HepG2 (cell line): ENCODE results near the gene THBD. TPM values are rescaled to one million over a fixed set of nuclear protein-coding genes. Genes with fewer than 3 reads are reported as not detected.

Source experiments
- ATAC-seq: fragments of 200-7000 bp; cut with Tn5 transposase; 3 replicates; pipeline ENCODE4 v1.9.1; 2020; ENCODE audit warnings: mild to moderate bottlenecking, moderate library complexity
- BruUV-seq: library from RNA; stranded (reverse); fragments of 400-500 nt; replicated peaks from 2 replicates; lab custom pipeline; 2021; lab: Mats Ljungman, UMichigan
- CTCF ChIA-PET: fragments of 300-600 bp; formaldehyde crosslinking; extraction: SDS; loops from one replicate; lab custom pipeline; 2021; ENCODE audit warnings: low total read pairs, inconsistent platforms, low intra/inter-chr PET ratio; lab: Yijun Ruan, JAX
- POLR2A ChIA-PET: fragments of 350-600 bp; sonication (Branson Sonifier 250); formaldehyde crosslinking; loops from one replicate; lab custom pipeline; 2020; ENCODE audit warnings: antibody characterized with exemption, inconsistent platforms; lab: Yijun Ruan, JAX
- DNase-seq: peaks from one replicate; pipeline ENCODE4 v3.0.0-alpha.2; 2015; ENCODE audit warnings: low spot score
- FAIRE-seq: peaks from 3 replicates; lab custom pipeline; 2011; peaks lifted over from hg19 to GRCh38; lab: Jason Lieb, UNC
- H2AFZ ChIP-seq: one replicate; pipeline ENCODE4 v1.6.1; 2011; ENCODE audit warnings: low read length, inconsistent platforms
- H3K27ac ChIP-seq: fragments of 300-600 bp; 3 replicates; pipeline ENCODE4 v1.8.0; 2011; ENCODE audit warnings: mixed run types, mild to moderate bottlenecking, mixed read lengths, low read length, inconsistent platforms; ENCODE audit not compliant: insufficient read depth; ENCODE audit errors: extremely low read length
- H3K27me3 ChIP-seq, 2 experiments: fragments of 200-600 bp in 1 of 2; 2 replicates in 1 of 2; 3 replicates in 1 of 2; pipeline versions ENCODE4 v1.6.0 to v1.8.0; 2011; ENCODE audit warnings: low read length in 2 of 2, mild to moderate bottlenecking in 2 of 2, moderate library complexity in 2 of 2, inconsistent platforms in 1 of 2; ENCODE audit not compliant: insufficient read depth in 2 of 2, control insufficient read depth in 1 of 2
- H3K36me3 ChIP-seq, 2 experiments: fragments of 200-600 bp in 1 of 2; replicated peaks in 1 of 2; 2 replicates in 1 of 2; 3 replicates in 1 of 2; pipeline versions ENCODE4 v1.5.1 to v1.8.0; 2011; ENCODE audit warnings: low read length in 2 of 2, inconsistent platforms in 1 of 2; ENCODE audit not compliant: insufficient read depth in 2 of 2, control insufficient read depth in 1 of 2
- H3K4me1 ChIP-seq: 2 replicates; pipeline ENCODE4 v1.5.1; 2012; ENCODE audit warnings: low read length, inconsistent platforms; ENCODE audit not compliant: insufficient read depth
- H3K4me2 ChIP-seq: 2 replicates; pipeline ENCODE4 v1.6.0; 2011; ENCODE audit warnings: low read depth, low read length, inconsistent platforms
- H3K4me3 ChIP-seq, 3 experiments: fragments of 200-600 bp in 1 of 3; sonication (generic), shearing (Covaris generic) in 1 of 3; replicated peaks in 1 of 3; 2 replicates each; pipeline ENCODE4 v1.5.1; 2011 to 2016; ENCODE audit warnings: low read length in 3 of 3, inconsistent platforms in 2 of 3, low read depth in 2 of 3, mild to moderate bottlenecking in 2 of 3, control low read depth in 1 of 3, mixed read lengths in 1 of 3; ENCODE audit not compliant: insufficient read depth in 1 of 3
- H3K79me2 ChIP-seq: one replicate; pipeline ENCODE4 v1.6.1; 2011; ENCODE audit warnings: low read length, inconsistent platforms; ENCODE audit not compliant: insufficient read depth
- H3K9ac ChIP-seq: 2 replicates; pipeline ENCODE4 v1.6.0; 2011; ENCODE audit warnings: mild to moderate bottlenecking, low read depth, low read length, inconsistent platforms; ENCODE audit not compliant: insufficient read depth
- H3K9me3 ChIP-seq: 2 replicates; pipeline ENCODE4 v1.5.1; 2012; ENCODE audit warnings: mild to moderate bottlenecking, low read length
- H4K20me1 ChIP-seq: 2 replicates; pipeline ENCODE4 v1.6.0; 2011; ENCODE audit warnings: inconsistent platforms, mild to moderate bottlenecking, low read length, moderate library complexity; ENCODE audit not compliant: insufficient read depth
- KLF16 ChIP-seq, 2 experiments: sonication (generic) in 1 of 2; formaldehyde crosslinking in 1 of 2; IDR thresholded peaks; 2 replicates each; pipeline versions ENCODE4 v1.6.1 to v1.8.0; 2016 to 2023; ENCODE audit warnings: missing genetic modification reagents in 2 of 2, missing compliant biosample characterization in 1 of 2
- TAF1 ChIP-seq: sonication (generic); formaldehyde crosslinking; IDR thresholded peaks from 2 replicates; pipeline ENCODE4 v1.4.0; 2020; ENCODE audit warnings: missing genetic modification reagents
- ZFP62 ChIP-seq: sonication (generic); formaldehyde crosslinking; IDR thresholded peaks from 2 replicates; pipeline ENCODE4 v1.4.0; 2020; ENCODE audit warnings: missing genetic modification reagents
- ZFY ChIP-seq: sonication (generic); formaldehyde crosslinking; IDR thresholded peaks from 2 replicates; pipeline ENCODE4 v1.4.0; 2020; ENCODE audit warnings: missing genetic modification reagents
- WGBS: methylation state at CpG from one replicate; pipeline ENCODE4 v1.1.6; 2017; ENCODE audit warnings: low lambda C conversion rate; 5-methylcytosine and 5-hydroxymethylcytosine counted together
- in situ Hi-C: cut with HindIII; loops from 2 replicates; pipeline ENCODE4 v1.10.0; 2017; ENCODE audit warnings: low pct_unique_long_range_greater_than_20kb; ENCODE audit not compliant: extremely low pct_ligation_motif_present
- intact Hi-C: fragments of 100-400 bp; cut with micrococcal nuclease; formaldehyde crosslinking; loops from one replicate; pipeline ENCODE4 v1.10.0; 2022; ENCODE audit not compliant: unreplicated experiment
- polyA plus RNA-seq, 8 experiments: library from polyadenylated mRNA; depleted of rRNA in 3 of 8; stranded (reverse) in 7 of 8; unstranded in 1 of 8; fragments of >200 nt; fragmentation: Illumina TruSeq in 4 of 8; extraction: Trizol in 4 of 8; gene quantifications; 2 replicates each; pipeline versions ENCODE4 v1.2.1 to v1.2.3, GENCODE V29; 2011 to 2016; ENCODE audit warnings: low read depth in 4 of 8, missing spikeins in 1 of 8, mixed read lengths in 1 of 8; ENCODE audit not compliant: insufficient read depth in 1 of 8
- total RNA-seq, 5 experiments: library from RNA; depleted of rRNA; stranded (reverse); fragments of >200 nt; fragmentation: Illumina TruSeq; extraction: Trizol; gene quantifications; 2 replicates each; pipeline ENCODE4 v1.2.3, GENCODE V29; 2016; ENCODE audit warnings: low read depth in 1 of 5
- TF ChIP-seq, protein P1 (sequence below): sonication (generic); formaldehyde crosslinking; IDR thresholded peaks from 2 replicates; pipeline ENCODE4 v1.4.0; 2020; ENCODE audit warnings: missing genetic modification reagents
- TF ChIP-seq, protein P2 (sequence below): sonication (generic); formaldehyde crosslinking; IDR thresholded peaks from 2 replicates; pipeline ENCODE4 v1.5.1; 2020; ENCODE audit warnings: missing genetic modification reagents, mild to moderate bottlenecking, borderline replicate concordance

Gene THBD
- total and polyA plus RNA-seq, 2 of the 13 experiments (the other 11 are each of a cell fraction or from before 2014, with no cell fraction given): 0.03 TPM; not detected in 1

DNA sequence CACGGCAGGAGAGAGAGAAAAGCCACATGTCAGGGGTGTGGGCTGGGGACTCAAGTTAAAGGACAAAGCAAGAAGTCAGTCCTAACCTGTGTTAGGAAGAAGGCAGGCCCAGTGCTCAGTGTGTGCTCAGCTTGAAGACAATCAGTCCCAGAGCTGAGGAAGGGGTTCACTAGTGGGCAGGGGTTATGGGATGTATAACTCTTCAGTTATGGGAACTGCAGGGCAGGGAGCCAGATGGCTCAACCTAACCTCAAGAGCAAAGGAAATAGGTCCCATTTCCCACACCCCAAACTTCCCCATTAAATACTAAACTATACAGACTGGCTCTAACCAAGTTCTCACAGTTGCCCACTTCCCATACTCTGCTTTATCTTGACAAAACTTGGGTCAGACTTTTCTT, 21.8 kb downstream of the THBD start:
- POLR2A ChIA-PET: no interaction called here
- H3K27ac ChIP-seq: no peak overlapping the region
- H3K36me3 ChIP-seq: no peaks in the 10 kb centered on the region
- H3K4me2 ChIP-seq: no peak overlapping the region
- no peak for ATAC-seq
- intact Hi-C loops (no loop called here), in situ Hi-C loops (no loop called here)
- H3K79me2 ChIP-seq: no peaks in the 10 kb centered on the region
- DNase-seq: no peak
- CTCF ChIA-PET: no interaction called here
- BruUV-seq: no TSS peak
- TF ChIP-seq, protein P1, sequence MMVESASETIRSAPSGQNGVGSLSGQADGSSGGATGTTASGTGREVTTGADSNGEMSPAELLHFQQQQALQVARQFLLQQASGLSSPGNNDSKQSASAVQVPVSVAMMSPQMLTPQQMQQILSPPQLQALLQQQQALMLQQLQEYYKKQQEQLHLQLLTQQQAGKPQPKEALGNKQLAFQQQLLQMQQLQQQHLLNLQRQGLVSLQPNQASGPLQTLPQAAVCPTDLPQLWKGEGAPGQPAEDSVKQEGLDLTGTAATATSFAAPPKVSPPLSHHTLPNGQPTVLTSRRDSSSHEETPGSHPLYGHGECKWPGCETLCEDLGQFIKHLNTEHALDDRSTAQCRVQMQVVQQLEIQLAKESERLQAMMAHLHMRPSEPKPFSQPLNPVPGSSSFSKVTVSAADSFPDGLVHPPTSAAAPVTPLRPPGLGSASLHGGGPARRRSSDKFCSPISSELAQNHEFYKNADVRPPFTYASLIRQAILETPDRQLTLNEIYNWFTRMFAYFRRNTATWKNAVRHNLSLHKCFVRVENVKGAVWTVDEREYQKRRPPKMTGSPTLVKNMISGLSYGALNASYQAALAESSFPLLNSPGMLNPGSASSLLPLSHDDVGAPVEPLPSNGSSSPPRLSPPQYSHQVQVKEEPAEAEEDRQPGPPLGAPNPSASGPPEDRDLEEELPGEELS (CRISPR knock-in tag): no peak
- TF ChIP-seq TAF1 (CRISPR knock-in tag) (no peak), KLF16 (CRISPR knock-in tag; IDR thresholded peaks at IDR 0.05) (no peak), ZFP62 (CRISPR knock-in tag) (no peak), ZFY (CRISPR knock-in tag) (no peak)
- TF ChIP-seq, protein P2, sequence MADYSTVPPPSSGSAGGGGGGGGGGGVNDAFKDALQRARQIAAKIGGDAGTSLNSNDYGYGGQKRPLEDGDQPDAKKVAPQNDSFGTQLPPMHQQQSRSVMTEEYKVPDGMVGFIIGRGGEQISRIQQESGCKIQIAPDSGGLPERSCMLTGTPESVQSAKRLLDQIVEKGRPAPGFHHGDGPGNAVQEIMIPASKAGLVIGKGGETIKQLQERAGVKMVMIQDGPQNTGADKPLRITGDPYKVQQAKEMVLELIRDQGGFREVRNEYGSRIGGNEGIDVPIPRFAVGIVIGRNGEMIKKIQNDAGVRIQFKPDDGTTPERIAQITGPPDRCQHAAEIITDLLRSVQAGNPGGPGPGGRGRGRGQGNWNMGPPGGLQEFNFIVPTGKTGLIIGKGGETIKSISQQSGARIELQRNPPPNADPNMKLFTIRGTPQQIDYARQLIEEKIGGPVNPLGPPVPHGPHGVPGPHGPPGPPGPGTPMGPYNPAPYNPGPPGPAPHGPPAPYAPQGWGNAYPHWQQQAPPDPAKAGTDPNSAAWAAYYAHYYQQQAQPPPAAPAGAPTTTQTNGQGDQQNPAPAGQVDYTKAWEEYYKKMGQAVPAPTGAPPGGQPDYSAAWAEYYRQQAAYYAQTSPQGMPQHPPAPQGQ (CRISPR knock-in tag): no peak
- TF ChIP-seq, all 625 proteins: peak for 0
- no peak for FAIRE-seq
- no peak overlapping the region for H3K9ac ChIP-seq
- WGBS: 4% methylated on average over 1 of the region's 1 CpG
- H2AFZ ChIP-seq: no peak overlapping the region
- H3K9me3 ChIP-seq: no peaks in the 10 kb centered on the region
- no peaks in the 10 kb centered on the region for H4K20me1 ChIP-seq
- no peak overlapping the region for H3K4me3 ChIP-seq
- peaks cover 0 to 16% of the 10 kb centered on the region in 2 experiments; a peak in 2 of 5 replicates for H3K27me3 ChIP-seq
- H3K4me1 ChIP-seq: no peaks in the 10 kb centered on the region
